GM12878 (cell line): ENCODE results near the gene RAD9A.

Source experiments
- CEBPB ChIP-seq, 2 experiments: fragments of 150-350 bp in 1 of 2; IDR thresholded peaks; 2 replicates each; pipeline ENCODE4 v1.6.1; 2012 to 2014; ENCODE audit warnings: low read depth in 2 of 2, low read length in 2 of 2, borderline replicate concordance in 1 of 2, inconsistent platforms in 1 of 2
- HCFC1 ChIP-seq: fragments of 150-350 bp; IDR thresholded peaks from 2 replicates; pipeline ENCODE4 v1.6.1; 2014; ENCODE audit warnings: low read length
- TAF1 ChIP-seq: IDR thresholded peaks from 2 replicates; pipeline ENCODE4 v1.6.1; 2011; ENCODE audit warnings: mild to moderate bottlenecking, low read depth, low read length, borderline replicate concordance

- TF ChIP-seq TAF1 (no peak), CEBPB (IDR thresholded peaks at IDR 0.05; ENCODE audit: borderline replicate concordance in 1 of 2, low read depth in 2 of 2, low read length in 2 of 2) (no peak), HCFC1 (no peak)
Measured at GRCh38 chr11:67392183-67392715, 463 bp downstream of the RAD9A start.
